HG03064 (cell line): ENCODE measurements around the gene RAI14.
"Not testable (repeated sequence)": the region's sequence is repeated elsewhere in the genome, so short reads cannot be mapped to it uniquely, and the experiment has no call there.

Experiments
- ATAC-seq: cut with Tn5 transposase; IDR thresholded peaks from one replicate; pipeline ENCODE4 v1.9.1; 2021; ENCODE audit warnings: low read depth; ENCODE audit not compliant: unreplicated experiment

RAI14 gene

DNA sequence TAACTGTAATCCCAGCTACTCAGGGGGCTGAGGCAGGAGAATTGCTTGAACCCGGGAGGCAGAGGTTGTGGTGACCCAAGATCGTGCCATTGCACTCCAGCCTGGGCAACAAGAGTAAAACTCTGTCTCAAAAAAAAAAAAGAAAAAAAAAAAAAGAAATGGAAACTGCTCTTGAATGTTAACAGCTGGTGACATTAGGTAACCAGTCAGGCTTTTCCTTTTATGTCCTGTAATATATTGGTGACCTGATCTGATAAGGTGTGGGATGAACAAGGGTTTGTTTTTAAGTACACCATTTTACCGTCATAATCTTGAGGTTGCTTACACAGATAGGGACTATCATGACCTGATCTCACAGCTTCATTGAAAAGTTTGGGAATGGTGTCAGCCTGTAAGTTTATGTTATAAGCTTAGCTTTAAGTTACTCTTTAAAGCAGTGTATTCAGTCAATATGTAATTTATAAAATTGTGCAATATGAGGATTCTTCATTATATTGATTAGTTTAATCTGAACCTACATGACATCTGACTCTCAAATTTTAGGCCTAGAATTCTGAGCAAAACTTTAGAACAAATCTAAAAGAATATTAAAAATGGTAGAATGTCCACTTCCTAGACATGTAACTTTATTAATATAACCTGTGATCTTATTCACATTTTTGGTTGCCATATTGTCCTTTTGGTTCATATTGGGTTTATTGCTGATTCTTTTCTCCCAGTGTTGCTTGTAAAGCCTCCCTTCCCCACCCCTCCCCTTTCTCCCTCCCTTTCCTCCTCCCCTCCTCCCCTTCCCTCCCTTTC lies 41.4 kb downstream of the RAI14 start:
- ATAC-seq, result no peak

DNA sequence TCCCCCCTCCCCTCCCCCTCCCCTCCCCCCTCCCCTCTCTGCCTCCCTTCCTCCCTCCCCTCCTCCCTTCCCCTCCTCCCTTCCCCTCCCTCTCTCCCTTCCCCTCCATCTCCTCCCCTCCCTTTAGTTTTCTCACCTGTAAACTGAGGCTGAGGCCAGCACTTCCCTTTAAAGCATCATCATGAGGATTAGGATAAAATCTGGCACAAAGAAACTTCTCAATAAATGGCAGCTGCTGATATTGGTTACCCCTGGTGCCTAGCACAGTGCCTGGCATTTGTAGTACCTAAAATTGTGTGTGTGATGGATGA lies 41.9 kb downstream of the RAI14 start:
- no peak for ATAC-seq

DNA sequence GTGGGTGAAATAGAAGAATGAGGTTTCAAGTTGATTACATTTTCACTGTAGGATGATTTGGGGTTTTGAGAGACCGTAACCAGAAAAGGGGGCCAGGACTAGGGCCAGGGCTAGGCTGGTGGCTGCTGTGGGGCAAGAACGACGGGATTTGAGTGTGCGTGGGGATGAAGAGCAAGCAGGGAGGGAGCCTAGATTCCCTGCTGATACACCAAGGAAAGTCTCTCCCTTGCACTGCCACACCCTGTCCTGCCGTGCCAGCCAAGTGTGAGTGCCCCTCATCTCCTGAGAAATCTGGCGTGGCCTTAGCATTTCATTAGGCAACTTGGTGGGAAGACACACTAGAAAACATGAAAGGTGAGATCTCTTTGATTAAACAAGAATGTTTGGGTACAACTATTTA lies 42.6 kb downstream of the RAI14 start:
- ATAC-seq, result no peak

DNA sequence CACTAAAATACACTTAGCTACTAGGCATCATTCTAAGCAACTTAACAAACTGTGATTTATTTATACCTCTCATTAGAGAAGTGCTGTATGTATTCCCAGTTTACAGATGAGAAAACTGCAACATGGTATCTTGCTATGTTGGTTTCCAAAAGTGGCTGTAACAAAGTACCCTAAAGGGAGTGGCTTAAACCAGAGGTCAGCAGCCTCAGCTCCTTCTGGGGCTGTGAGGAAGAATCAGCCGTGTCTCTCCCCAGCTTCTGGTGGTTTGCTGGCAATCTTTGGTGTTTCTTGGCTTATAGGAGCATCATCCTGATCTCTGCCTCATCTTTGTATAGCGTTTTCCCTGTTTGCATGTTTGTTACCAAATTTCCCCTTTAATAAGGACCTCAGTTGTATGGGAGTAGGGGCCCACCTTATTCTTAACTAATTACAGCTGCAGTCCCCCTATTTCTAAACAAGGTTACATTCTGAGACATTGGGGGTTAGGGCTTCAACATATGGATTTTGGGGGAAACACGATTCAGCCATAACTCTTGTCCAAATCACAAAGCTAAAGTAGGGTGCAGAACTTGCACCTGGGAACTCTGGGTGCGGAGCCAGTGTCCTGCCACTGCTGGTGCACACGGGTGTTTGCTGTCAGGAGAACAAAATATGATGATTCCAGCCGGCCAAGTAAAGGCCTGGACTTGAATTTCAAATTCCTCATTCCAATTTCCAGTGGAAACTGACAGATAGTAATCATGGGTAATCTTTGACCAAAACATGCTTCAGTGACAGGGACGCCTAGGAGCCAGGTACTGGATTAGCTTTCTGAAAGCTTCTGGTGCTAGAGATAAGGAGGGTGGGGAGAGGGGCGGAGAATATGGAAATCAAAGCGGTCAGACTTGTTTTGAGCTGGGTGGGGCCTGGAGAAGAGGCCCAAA lies 43.3 kb downstream of the RAI14 start:
- no peak for ATAC-seq

DNA sequence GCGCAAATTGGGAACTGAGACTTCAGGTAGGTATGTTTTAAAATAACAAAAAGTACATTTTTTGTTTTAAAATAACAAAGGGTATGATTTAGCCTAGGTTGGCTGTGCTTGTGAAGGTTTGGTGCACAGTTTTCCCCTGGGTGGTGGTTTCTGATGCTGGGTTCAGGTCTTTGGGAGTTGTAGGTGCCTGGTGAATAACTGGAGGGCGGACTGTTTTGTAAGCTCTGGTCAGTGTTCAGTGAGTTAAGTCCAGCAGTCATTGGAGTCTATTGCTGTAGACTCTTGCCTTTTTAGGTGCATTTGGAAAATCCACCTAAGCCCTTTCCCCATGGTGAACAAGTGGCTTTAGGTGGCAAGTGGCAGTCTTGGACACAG lies 43.9 kb downstream of the RAI14 start:
- no peak for ATAC-seq

DNA sequence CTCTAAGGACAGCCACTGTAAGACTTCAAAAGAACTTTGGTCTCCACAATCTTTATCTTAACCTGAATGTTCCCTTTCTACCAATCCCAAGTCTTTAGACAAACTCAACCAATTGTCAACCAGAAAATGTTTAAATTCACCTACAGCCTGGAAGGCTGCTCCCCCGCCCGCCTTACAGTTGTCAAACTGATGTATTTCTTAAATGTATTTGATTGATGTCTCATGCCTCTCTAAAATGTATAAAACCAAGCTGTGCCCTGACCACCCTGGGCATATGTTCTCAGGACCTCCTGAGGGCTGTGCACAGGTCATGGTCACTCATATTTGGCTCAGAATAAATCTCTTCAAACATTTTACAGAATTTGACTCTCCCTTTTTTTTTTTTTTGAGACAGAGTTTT lies 45.3 kb downstream of the RAI14 start:
- ATAC-seq, result not testable (repeated sequence)

DNA sequence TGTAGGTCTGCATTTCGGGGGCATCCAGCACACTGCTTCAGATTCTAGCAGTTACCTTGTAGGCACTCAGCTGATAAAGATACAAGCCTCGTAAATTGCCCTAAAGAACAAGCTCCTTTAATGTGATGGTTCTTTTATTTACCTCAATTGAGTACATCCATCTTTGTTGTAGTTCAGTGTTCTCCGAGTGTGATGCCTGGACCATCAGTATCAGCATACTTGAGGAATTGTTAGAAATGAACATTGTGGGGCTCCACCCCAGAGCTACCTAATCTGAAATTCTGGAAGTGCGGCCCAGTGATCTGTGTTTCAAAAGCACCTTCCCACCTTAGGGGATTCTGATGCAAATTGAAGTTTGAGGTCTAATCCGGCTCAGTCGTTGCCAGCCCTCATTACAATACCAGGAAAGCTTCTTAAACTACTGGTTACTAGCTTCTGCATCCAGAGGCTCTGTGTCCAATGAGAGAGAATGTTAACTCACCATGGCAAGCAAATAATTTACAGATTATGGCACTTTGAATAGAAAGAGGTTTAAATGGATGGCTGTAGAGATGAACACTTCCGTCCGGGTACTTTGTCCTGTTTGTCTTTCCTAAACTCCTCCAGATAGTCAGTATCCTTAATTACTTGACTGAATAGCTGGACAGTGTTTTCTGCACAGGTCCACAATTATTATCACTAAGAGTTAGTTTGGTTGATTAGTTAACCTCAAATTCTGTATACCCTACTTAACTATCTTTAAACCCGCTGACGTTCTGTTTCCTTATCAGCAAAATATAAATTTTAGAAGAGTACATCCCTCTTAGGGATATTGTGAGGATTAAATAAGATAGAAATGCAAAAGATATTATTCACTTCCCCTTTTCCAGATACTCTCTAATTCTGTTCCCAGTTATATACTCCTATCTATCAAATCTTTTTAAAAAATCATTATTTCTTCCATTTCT lies 47.9 kb downstream of the RAI14 start:
- no peak for ATAC-seq

DNA sequence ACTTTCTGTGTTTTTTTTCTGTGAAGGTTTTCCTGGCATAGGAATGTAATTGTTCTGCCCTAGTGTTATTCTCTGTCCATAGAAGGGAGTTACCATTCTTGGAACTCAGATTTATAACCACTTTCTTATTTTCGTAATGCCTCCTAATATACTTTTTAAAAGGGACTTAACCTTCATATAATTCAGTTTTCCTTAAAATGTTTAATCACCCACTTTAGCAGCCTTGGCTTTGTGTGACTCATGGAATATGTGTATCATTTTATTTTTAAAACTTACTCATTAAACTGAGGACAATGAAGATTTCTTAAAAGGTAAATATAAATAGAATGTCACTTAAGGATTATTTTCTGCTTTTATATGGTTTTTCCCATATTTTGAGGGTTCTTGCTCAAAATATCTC lies 50.0 kb downstream of the RAI14 start:
- no peak for ATAC-seq

DNA sequence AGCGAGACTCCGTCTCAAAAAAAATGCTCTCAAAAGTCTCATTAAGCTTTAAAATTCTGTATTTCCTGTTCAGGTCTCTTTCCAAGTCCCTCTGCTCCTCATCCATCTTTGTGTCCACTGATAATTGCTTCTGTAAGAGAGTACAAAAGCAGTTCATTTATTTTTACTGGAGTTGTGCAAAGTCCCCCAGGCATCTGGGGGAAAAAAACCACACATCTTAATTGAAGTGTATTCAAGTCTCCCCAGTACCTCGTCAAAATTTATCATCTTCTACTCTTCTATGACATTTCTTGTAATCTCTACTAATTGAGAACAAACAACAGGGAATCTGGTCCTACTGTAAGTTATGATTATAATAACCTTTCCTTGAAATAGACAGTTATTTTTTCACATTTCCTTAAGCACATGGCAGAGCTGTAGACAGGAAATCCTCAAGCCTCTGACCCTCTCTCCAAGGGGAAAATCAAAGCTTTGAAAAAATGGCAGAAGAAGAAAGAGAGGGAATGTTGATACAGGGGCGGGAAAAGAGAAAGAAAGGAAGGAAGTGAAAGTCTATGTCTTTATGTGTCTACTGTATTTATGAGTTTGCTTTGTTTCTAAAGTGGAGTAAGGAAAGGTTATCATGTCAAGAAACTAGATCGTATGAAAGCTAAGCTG lies 51.5 kb downstream of the RAI14 start:
- no peak for ATAC-seq

DNA sequence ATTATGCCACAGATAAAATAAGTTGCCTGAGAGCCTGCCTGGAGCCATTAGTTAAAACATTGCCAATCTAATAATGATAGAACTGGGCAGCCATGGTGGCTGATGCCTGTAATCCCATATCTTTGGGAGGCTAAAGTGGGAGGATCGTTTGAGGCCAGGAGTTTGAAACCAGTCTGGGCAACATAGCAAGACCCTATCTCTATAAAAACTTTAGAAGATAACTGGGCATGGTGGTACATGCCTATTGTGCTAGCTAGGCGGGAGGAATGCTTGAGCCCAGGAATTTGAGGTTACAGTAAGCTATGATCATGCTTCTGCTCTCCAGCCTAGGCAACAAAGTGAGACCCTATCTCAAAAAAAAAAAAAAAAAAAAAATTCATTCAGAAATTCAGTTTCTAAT lies 52.6 kb downstream of the RAI14 start:
- ATAC-seq, result no peak

DNA sequence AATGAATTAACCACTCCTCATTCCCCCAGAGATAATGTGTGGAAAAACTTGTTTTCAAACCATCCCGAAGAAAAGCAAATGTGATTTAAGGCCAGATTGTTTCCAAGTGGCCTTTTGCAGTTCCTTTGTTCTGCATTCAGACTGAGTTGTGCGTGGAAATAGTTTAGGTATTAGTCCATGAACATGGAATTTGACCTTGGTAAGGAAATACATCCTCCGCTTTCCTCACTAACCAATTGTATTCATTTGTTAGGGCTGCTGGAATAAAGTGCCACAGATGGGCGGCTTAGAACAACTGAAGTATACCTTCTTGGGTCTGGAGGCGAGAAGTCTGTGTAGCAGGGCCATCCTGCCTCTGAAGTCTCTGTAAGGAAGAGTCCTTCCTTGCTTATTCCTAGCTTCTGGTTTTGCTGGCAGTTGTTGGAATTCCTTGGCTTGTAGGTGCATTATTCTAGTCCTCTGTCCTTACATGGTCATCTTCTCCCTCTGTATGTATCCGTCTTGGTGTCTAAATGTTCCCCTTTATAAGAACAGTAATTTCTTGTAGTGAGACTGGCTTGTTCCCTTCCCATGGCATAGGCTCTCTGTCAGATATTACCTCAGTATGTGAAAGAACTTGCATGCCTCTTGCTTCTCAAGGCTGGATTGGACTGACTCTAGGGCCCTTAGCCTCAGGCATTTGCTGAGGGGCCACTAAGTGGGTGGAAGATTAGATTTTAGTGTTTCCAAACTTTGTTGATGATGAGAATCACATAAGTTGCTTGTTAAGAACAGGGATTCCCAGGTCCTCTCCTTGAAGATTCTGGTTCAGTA lies 53.9 kb downstream of the RAI14 start:
- no peak for ATAC-seq

DNA sequence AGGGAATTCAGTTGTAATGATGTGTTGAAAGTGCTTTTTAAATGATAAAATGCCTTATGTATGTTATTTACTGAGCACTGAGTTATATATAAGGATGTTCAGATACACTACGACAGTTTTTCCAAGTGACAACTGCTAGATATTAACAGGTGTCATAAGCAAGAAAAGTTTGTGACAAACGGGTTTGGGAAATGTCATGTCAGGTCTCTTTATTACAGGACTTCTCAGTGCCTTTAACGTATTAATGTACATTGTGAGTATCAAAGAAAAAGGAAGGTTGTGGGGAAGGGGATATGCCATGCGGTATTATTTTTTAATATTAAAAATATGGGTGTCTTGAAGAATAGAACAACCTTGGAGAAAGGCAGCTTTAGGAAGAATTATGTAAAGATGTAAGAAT lies 56.4 kb downstream of the RAI14 start:
- ATAC-seq, result no peak

DNA sequence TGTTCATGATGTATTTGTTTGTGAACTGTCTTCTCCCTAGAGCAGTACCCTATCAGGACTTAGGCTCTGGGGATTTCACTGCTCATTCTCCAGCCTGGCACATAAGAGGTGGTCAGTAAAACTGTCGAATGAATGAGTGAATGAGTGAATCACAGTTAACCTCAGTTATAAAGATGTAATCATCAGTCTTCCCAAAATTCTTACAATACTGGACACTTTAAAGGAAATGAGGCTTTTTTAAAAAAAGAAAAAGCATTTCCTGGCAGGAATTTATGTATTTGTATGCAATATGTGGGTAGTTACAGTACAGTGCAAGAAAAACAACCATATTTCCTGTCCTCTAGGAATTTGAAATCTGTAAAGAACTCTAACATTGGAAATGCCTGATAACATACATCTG lies 59.6 kb downstream of the RAI14 start:
- no peak for ATAC-seq

DNA sequence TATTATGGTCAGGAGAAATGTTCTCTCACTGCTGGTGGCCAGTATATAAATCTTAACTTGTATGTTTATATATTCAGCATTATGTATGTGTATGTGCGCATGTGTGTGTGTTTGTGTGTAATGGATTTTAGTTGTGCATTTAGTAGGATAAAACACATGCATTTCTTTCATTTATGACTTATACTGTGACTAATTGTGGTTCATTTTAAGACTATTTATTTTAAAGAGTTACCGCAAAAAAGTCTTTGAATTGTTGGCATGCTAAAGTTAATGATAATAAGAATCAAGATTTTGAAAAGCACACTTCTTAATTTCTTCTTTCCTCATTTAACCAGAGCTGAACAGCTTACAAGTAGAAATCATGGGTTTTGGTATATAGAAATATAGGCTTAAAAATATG lies 60.9 kb downstream of the RAI14 start:
- ATAC-seq, result no peak

DNA sequence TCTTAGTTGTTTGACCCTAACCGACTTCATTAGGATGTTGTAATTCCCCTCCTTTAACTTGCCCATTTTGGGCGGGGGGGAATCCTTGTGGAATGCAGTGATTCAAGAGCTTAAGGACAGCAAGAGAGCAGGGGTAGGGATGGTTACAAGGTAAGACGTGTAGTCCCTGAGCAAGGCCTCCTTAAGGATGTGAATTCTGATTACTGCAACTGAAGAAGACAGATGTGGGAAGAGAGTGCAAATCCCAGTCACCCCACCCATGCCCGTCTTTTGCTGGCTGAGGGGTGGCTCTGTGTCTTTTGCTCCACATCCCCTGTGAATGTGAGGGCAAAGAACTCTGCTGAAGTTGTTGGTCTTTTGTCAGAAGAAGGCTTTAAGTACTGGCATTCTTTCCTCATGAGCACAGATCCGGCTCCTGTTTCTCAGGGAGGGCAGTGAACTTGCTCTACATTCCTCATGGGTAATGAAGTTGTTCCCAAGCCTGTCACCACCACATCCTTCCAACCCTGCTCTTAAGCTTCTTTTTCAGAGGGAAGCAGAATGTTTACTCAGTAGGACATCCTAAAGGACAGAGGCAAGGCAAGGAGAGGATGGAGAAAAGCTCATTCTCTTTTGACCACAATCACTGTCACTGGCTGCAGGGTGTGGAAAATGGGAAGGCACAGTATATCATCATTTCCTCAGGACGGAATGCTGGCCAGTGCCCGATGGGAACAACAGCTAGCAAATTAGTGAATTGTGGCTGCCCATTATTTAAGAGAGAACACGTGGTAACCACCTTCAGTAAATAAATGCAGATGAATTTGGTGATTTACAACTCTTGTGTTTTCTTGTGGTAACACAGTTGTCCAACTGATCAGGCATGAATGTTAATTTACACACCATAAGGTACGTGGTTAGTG lies 61.5 kb downstream of the RAI14 start:
- no peak for ATAC-seq

DNA sequence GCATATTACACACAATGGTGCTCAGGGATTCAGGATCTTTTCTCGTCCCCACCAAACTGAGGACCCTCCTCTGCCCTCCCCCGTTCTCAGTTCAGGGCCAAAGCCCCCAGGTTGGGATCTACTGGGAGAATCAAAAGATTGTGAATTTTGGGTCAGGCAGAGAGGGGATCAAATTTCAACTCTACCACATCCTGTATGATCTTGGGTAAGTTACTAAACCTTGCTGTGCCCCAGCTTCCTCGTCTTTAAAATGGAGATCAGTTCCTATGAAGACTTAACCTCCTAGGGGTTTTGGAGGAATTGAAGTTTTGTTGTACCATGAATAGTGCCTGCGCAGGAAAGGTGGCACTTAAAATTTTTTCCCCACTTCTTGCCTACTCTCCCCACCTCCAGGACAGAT lies 62.4 kb downstream of the RAI14 start:
- no peak for ATAC-seq

DNA sequence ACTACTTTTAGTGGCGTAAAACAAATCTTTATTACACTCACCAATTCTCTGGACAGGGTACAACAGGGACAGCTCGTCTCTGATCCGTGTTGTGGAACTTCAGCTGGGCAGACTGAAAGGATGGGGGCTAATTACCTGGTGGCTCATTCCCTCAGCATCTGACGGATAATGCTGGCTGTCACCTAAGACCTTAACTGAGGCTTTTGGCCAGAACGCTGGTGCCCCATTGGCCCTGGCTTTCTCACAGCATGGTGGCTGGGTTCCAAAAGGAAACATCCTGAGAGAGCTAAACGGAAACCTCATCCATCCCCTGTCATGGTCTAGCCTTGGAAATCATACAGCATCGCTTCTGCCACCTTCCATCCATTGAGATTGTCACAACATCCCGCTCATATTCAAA lies 62.9 kb downstream of the RAI14 start:
- ATAC-seq, result no peak

DNA sequence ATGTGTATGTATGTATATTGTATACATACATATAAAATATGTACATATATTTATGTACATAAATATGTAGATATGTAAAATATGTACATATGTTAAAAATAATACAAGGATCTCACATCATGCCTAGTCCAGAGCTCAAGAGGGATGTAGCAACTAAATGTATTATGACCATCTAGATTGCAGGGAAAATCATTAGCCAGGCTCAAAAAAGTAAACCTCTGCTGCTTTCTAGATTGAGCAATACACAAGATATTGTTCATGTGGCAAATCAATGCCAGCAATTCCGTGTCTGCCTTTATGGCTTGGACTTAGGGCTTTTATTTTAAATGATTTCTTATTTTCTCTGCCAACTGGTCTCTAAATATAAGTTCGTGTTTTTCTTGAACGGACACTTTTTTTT lies 65.2 kb downstream of the RAI14 start:
- ATAC-seq, result no peak

DNA sequence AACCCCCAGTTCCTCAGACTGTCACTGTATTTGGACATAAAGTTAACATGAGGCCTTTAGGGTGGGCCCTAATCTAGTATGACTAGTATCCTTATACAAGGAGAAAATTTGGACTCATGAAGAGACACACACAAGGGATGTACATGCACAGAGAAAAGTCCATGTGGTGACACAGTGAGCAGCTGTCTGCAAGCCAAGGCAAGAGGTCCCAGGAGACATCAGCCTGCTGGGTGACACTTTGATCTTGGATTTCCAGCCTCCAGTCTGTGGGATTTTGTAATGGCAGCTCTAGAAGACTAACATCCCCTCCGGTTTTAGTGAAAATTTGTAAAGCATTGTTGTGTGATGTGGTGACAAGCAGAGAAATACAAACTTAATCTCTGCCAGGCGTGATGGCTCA lies 66.1 kb downstream of the RAI14 start:
- ATAC-seq, result no peak
